Measurements from ENCODE around the gene INF2. TPM values are rescaled to one million over a fixed set of nuclear protein-coding genes. Genes with fewer than 3 reads are reported as not detected.

INF2 gene
- total RNA-seq, 1 donor from 2014 or later: 249 TPM

GRCh38 chr14:104768437-104769323 lies 79.3 kb downstream of the INF2 start:
- peaks cover 3 to 8% of the 10 kb centered on the region in 2 donors for H3K4me1 ChIP-seq
- peak; percentile 48 to 94 for DNase-seq (ENCODE audit: low spot score in 2 of 2)
- peak overlapping the region in 1 of 2 donors; percentile 37 for H3K27ac ChIP-seq
- no peak overlapping the region for H3K4me3 ChIP-seq
- H3K27me3 ChIP-seq: no peaks in the 10 kb centered on the region
- peak; percentile 86 to 97 (median 94) for TF ChIP-seq CTCF (IDR thresholded peaks at IDR 0.05)
- intact Hi-C loops (cut with DNase I): loop anchor here (1.0 to 2.0 kb wide), 2 partner anchors 58 to 96 kb away; partner anchors contain the start of gene CEP170B
- no peaks in the 10 kb centered on the region for H3K9me3 ChIP-seq
- peaks cover 32 to 36% of the 10 kb centered on the region in 2 donors for H3K36me3 ChIP-seq

- intact Hi-C loops (cut with DNase I): loop anchor here (2.0 kb wide), 1 partner anchor 95 kb away; the partner anchor contains the start of gene CEP170B
- Histone ChIP-seq H3K36me3 (peaks cover 37 to 44% of the 10 kb centered on the region in 2 donors), H3K27me3 (no peaks in the 10 kb centered on the region), H3K27ac (no peak overlapping the region), H3K4me3 (no peak overlapping the region), H3K4me1 (peaks cover 3 to 8% of the 10 kb centered on the region in 2 donors), H3K9me3 (no peaks in the 10 kb centered on the region)
- no peak for DNase-seq (ENCODE audit: low spot score in 2 of 2)
- TF ChIP-seq CTCF (IDR thresholded peaks at IDR 0.05): no peak
Observed at GRCh38 chr14:104769324-104770071, 80.1 kb downstream of the INF2 start.

GRCh38 chr14:104770072-104770579 lies 80.7 kb downstream of the INF2 start:
- no peak for TF ChIP-seq CTCF (IDR thresholded peaks at IDR 0.05)
- Histone ChIP-seq H3K27ac (no peak overlapping the region), H3K4me3 (no peak overlapping the region), H3K36me3 (peaks cover 43 to 50% of the 10 kb centered on the region in 2 donors), H3K9me3 (no peaks in the 10 kb centered on the region), H3K27me3 (no peaks in the 10 kb centered on the region), H3K4me1 (peaks cover 3 to 8% of the 10 kb centered on the region in 2 donors)
- intact Hi-C loops (cut with DNase I): no loop called here
- no peak for DNase-seq (ENCODE audit: low spot score in 2 of 2)

GRCh38 chr14:104770851-104771272 lies 81.4 kb downstream of the INF2 start:
- Histone ChIP-seq H3K36me3 (peaks cover 49 to 54% of the 10 kb centered on the region in 2 donors), H3K4me1 (peaks cover 3 to 8% of the 10 kb centered on the region in 2 donors), H3K4me3 (no peak overlapping the region), H3K27me3 (no peaks in the 10 kb centered on the region), H3K9me3 (no peaks in the 10 kb centered on the region), H3K27ac (no peak overlapping the region)
- no peak for DNase-seq (ENCODE audit: low spot score in 2 of 2)
- TF ChIP-seq CTCF (IDR thresholded peaks at IDR 0.05): peak in 2 of 3 experiments; percentile 30 to 36
- intact Hi-C loops (cut with DNase I): no loop called here

- TF ChIP-seq CTCF (IDR thresholded peaks at IDR 0.05): no peak
- intact Hi-C loops (cut with DNase I): no loop called here
- peaks cover 53 to 57% of the 10 kb centered on the region in 2 donors for H3K36me3 ChIP-seq
Observed at GRCh38 chr14:104771374-104771773, 82.0 kb downstream of the INF2 start.

More at GRCh38 chr14:104771374-104771773, 82.0 kb downstream of the INF2 start:
- H3K27me3 ChIP-seq: no peaks in the 10 kb centered on the region
- no peaks in the 10 kb centered on the region for H3K9me3 ChIP-seq
- H3K4me1 ChIP-seq: peaks cover 3 to 8% of the 10 kb centered on the region in 2 donors
- DNase-seq (ENCODE audit: low spot score in 2 of 2): no peak
- H3K27ac ChIP-seq: no peak overlapping the region
- H3K4me3 ChIP-seq: no peak overlapping the region
